Ecto neural progenitor cell (in vitro differentiated cells): ENCODE results near the gene TSPAN9.

ENCODE experiments used
- DNase-seq: peaks from one replicate; pipeline ENCODE4 v3.0.0-alpha.2; 2018; ENCODE audit warnings: low spot score

Gene TSPAN9

GRCh38 chr12:3123729-3124128 lies 46.5 kb downstream of the TSPAN9 start:
- DNase-seq, result no peak

GRCh38 chr12:3124917-3125316 lies 47.7 kb downstream of the TSPAN9 start:
- no peak for DNase-seq

- no peak for DNase-seq
Observed at GRCh38 chr12:3125674-3126073, 48.5 kb downstream of the TSPAN9 start.

- no peak for DNase-seq
Observed at GRCh38 chr12:3127832-3128231, 50.7 kb downstream of the TSPAN9 start.

GRCh38 chr12:3128498-3129293 lies 51.5 kb downstream of the TSPAN9 start:
- no peak for DNase-seq

GRCh38 chr12:3129301-3130056 lies 52.3 kb downstream of the TSPAN9 start:
- DNase-seq, result no peak

GRCh38 chr12:3130057-3130830 lies 53.1 kb downstream of the TSPAN9 start:
- no peak for DNase-seq

GRCh38 chr12:3131129-3131528 lies 54.0 kb downstream of the TSPAN9 start:
- DNase-seq, result no peak

GRCh38 chr12:3132636-3133404 lies 55.6 kb downstream of the TSPAN9 start:
- DNase-seq, result no peak

- no peak for DNase-seq
Observed at GRCh38 chr12:3133405-3133783, 56.2 kb downstream of the TSPAN9 start.

GRCh38 chr12:3134126-3134525 lies 56.9 kb downstream of the TSPAN9 start:
- no peak for DNase-seq

- DNase-seq, result no peak
Observed at GRCh38 chr12:3134526-3135135, 57.5 kb downstream of the TSPAN9 start.

GRCh38 chr12:3135522-3136461 lies 58.6 kb downstream of the TSPAN9 start:
- peak; percentile 83 for DNase-seq

- no peak for DNase-seq
Observed at GRCh38 chr12:3136641-3137267, 59.6 kb downstream of the TSPAN9 start.

- DNase-seq, result no peak
Observed at GRCh38 chr12:3137268-3137781, 60.1 kb downstream of the TSPAN9 start.

- DNase-seq, result no peak
Observed at GRCh38 chr12:3137814-3138445, 60.8 kb downstream of the TSPAN9 start.

- DNase-seq, result no peak
Observed at GRCh38 chr12:3138941-3139511, 61.8 kb downstream of the TSPAN9 start.

- DNase-seq, result no peak
Observed at GRCh38 chr12:3139760-3140159, 62.6 kb downstream of the TSPAN9 start.

- no peak for DNase-seq
Observed at GRCh38 chr12:3140284-3140683, 63.1 kb downstream of the TSPAN9 start.
